GM13976 (cell line): ENCODE results near the gene LPP.

Experiments used
- DNase-seq: peaks from one replicate; pipeline ENCODE4 v3.0.0; 2012; ENCODE audit warnings: low spot score
- in situ Hi-C: fragments of 300-500 bp; cut with MboI; formaldehyde crosslinking; loops from one replicate; pipeline ENCODE4 v1.12.0; 2022; ENCODE audit warnings: low sequenced_read_pairs, mixed read lengths, inconsistent platforms; ENCODE audit not compliant: unreplicated experiment
- TF ChIP-seq, protein P1 (sequence below): IDR thresholded peaks from 2 replicates; pipeline ENCODE4 v1.5.1; 2012; ENCODE audit warnings: borderline replicate concordance, mild to moderate bottlenecking; ENCODE audit not compliant: insufficient read depth; ENCODE audit errors: extremely low read depth, missing control alignments, control extremely low read depth

LPP gene

GRCh38 chr3:188914552-188914951 lies 760.6 kb downstream of the LPP start:
- TF ChIP-seq, protein P1, sequence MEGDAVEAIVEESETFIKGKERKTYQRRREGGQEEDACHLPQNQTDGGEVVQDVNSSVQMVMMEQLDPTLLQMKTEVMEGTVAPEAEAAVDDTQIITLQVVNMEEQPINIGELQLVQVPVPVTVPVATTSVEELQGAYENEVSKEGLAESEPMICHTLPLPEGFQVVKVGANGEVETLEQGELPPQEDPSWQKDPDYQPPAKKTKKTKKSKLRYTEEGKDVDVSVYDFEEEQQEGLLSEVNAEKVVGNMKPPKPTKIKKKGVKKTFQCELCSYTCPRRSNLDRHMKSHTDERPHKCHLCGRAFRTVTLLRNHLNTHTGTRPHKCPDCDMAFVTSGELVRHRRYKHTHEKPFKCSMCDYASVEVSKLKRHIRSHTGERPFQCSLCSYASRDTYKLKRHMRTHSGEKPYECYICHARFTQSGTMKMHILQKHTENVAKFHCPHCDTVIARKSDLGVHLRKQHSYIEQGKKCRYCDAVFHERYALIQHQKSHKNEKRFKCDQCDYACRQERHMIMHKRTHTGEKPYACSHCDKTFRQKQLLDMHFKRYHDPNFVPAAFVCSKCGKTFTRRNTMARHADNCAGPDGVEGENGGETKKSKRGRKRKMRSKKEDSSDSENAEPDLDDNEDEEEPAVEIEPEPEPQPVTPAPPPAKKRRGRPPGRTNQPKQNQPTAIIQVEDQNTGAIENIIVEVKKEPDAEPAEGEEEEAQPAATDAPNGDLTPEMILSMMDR = no peak
- in situ Hi-C loops = no loop called here
- no peak for DNase-seq

- TF ChIP-seq, protein P1 = no peak
- in situ Hi-C loops = no loop called here
- DNase-seq = no peak
Observed at GRCh38 chr3:188915127-188915526, 761.2 kb downstream of the LPP start.

GRCh38 chr3:188916934-188917401 lies 763.0 kb downstream of the LPP start:
- TF ChIP-seq, protein P1 = no peak
- in situ Hi-C loops = no loop called here
- no peak for DNase-seq

- in situ Hi-C loops = no loop called here
- TF ChIP-seq, protein P1 = no peak
- no peak for DNase-seq
Observed at GRCh38 chr3:188918093-188918492, 764.1 kb downstream of the LPP start.

- TF ChIP-seq, protein P1 = no peak
- in situ Hi-C loops = no loop called here
- no peak for DNase-seq
Observed at GRCh38 chr3:188923671-188924070, 769.7 kb downstream of the LPP start.

- DNase-seq = no peak
- in situ Hi-C loops = no loop called here
- TF ChIP-seq, protein P1 = no peak
Observed at GRCh38 chr3:188925376-188925775, 771.4 kb downstream of the LPP start.

GRCh38 chr3:188926111-188926510 lies 772.2 kb downstream of the LPP start:
- DNase-seq = no peak
- in situ Hi-C loops = no loop called here
- TF ChIP-seq, protein P1 = no peak
